ENCODE measurements around the gene ACTMAP.

ACTMAP gene

DNA sequence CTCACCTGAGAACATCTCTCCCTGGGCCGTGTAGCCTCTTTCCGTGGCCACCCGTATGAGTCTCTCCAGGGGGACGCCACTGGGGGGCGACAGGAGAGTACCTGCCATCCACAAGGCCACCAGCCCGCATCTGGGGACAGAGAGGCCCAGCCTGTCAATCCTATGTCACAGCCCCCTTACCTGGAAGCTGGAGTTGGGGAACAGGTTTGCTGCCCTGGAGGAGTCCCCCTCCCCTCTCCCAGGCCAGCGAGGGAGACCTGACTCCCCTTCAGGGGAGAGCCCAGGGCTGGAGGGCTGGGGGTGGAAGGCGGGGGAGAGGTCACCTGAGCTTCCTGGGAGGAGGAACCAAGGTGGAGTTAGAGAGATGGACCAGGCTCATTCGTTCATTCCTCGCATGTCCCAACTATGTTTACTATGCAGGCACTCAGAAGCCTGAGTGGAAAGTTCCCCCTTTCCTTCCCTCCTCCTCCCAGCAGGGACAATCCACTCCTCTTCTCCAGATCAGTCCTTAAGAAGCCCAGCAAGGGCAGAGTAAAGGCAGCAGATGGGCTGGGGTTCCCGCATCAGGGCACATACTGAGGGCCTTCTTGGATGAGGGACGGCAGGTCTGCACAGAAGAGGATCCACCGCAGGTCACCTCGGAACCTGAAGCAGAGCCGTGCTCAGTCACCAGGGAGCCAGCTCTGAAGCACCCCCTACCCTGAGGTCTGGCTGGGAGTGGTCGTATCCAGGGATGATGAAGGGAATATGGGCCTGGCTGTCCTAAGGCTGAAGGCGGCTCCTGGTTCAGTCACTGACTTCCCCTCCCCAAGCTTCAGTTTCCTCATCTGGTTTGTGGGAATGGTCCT is 5.5 kb downstream of the ACTMAP start (continued):
- TF ChIP-seq, protein P1, sequence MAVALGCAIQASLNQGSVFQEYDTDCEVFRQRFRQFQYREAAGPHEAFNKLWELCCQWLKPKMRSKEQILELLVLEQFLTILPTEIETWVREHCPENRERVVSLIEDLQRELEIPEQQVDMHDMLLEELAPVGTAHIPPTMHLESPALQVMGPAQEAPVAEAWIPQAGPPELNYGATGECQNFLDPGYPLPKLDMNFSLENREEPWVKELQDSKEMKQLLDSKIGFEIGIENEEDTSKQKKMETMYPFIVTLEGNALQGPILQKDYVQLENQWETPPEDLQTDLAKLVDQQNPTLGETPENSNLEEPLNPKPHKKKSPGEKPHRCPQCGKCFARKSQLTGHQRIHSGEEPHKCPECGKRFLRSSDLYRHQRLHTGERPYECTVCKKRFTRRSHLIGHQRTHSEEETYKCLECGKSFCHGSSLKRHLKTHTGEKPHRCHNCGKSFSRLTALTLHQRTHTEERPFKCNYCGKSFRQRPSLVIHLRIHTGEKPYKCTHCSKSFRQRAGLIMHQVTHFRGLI (tag by site-specific recombination; IDR thresholded peaks at IDR 0.05), result 0 out of 2 replicates have a peak, but pooled peaks have one; percentile 13
- TF ChIP-seq GLIS2 (tag by site-specific recombination; IDR thresholded peaks at IDR 0.05) (peak; percentile 56), ZNF248 (tag by site-specific recombination; IDR thresholded peaks at IDR 0.05) (no peak), IKZF3 (tag by site-specific recombination; IDR thresholded peaks at IDR 0.05) (peak; percentile 48)
- TF ChIP-seq, protein P2, sequence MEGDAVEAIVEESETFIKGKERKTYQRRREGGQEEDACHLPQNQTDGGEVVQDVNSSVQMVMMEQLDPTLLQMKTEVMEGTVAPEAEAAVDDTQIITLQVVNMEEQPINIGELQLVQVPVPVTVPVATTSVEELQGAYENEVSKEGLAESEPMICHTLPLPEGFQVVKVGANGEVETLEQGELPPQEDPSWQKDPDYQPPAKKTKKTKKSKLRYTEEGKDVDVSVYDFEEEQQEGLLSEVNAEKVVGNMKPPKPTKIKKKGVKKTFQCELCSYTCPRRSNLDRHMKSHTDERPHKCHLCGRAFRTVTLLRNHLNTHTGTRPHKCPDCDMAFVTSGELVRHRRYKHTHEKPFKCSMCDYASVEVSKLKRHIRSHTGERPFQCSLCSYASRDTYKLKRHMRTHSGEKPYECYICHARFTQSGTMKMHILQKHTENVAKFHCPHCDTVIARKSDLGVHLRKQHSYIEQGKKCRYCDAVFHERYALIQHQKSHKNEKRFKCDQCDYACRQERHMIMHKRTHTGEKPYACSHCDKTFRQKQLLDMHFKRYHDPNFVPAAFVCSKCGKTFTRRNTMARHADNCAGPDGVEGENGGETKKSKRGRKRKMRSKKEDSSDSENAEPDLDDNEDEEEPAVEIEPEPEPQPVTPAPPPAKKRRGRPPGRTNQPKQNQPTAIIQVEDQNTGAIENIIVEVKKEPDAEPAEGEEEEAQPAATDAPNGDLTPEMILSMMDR (tag by site-specific recombination; IDR thresholded peaks at IDR 0.05), result peak; percentile 68
- TF ChIP-seq, protein P3, sequence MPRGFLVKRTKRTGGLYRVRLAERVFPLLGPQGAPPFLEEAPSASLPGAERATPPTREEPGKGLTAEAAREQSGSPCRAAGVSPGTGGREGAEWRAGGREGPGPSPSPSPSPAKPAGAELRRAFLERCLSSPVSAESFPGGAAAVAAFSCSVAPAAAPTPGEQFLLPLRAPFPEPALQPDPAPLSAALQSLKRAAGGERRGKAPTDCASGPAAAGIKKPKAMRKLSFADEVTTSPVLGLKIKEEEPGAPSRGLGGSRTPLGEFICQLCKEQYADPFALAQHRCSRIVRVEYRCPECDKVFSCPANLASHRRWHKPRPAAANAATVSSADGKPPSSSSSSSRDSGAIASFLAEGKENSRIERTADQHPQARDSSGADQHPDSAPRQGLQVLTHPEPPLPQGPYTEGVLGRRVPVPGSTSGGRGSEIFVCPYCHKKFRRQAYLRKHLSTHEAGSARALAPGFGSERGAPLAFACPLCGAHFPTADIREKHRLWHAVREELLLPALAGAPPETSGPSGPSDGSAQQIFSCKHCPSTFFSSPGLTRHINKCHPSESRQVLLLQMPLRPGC (tag by site-specific recombination; IDR thresholded peaks at IDR 0.05), result no peak

DNA sequence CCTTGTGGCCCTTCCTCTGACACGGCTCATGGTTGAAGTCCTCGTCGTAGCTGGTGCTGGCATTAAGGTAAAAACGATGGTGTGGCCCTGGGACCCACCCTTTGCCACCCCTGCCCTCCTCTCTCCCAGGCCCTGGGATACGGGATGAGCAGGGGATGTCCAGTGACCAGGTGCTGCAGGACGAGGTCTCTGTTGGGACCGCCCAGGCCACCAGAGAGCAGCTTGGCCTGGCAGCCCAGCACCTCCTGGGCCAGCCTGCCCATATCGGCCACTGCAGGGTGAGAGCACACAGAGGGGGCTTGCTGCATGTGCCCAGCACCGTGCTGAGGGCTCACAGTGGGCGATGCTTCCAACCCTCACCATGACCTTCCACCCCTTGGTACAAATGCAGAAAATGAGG is 6.4 kb downstream of the ACTMAP start:
- CTCF ChIA-PET, result interaction anchor here (0.6 to 3.3 kb wide), 13 partner anchors 10 to 1658 kb away, joined by 3 to 23 read pairs (median 4); partner anchors contain the start of gene RAB4B
- Histone ChIP-seq H3K4me1 (ENCODE audit: control insufficient read depth, insufficient read depth, low read length) (peaks cover 3% of the 10 kb centered on the region; the same call in 1 of the 2 replicates), H3K9me3 (ENCODE audit: control insufficient read depth, insufficient read depth, low read depth, low read length) (no peaks in the 10 kb centered on the region), H3K27ac (ENCODE audit: extremely low read depth, low read depth, low read length) (no peak overlapping the region), H3K4me3 (ENCODE audit: low read depth, low read length) (no peak overlapping the region), H3K36me3 (ENCODE audit: control insufficient read depth in 2 of 2, insufficient read depth in 1 of 2, low read length in 2 of 2) (peaks cover 58 to 59% of the 10 kb centered on the region in 2 experiments; a peak in 2 of 3 replicates)
- POLR2A ChIA-PET, result interaction anchor here (0.8 to 4.3 kb wide), 8 partner anchors 16 to 401 kb away, joined by 3 to 30 read pairs (median 6); partner anchors contain the start of genes COQ8B, EGLN2, ITPKC and NUMBL
- TF ChIP-seq SCRT1 (tag by site-specific recombination; IDR thresholded peaks at IDR 0.05; ENCODE audit: borderline replicate concordance) (no peak), ZNF843 (tag by site-specific recombination; IDR thresholded peaks at IDR 0.05) (no peak), ZNF544 (tag by site-specific recombination; IDR thresholded peaks at IDR 0.05) (no peak), ZNF121 (tag by site-specific recombination; IDR thresholded peaks at IDR 0.05) (no peak), ZSCAN16 (tag by site-specific recombination; IDR thresholded peaks at IDR 0.05) (no peak), ZNF423 (tag by site-specific recombination; IDR thresholded peaks at IDR 0.05) (no peak), SETDB1 (IDR thresholded peaks at IDR 0.05; ENCODE audit: insufficient read length, low read length) (no peak), ZNF830 (tag by site-specific recombination; IDR thresholded peaks at IDR 0.05; ENCODE audit: low read depth) (no peak), GLI4 (tag by site-specific recombination; IDR thresholded peaks at IDR 0.05) (no peak)
- TF ChIP-seq, protein P4, sequence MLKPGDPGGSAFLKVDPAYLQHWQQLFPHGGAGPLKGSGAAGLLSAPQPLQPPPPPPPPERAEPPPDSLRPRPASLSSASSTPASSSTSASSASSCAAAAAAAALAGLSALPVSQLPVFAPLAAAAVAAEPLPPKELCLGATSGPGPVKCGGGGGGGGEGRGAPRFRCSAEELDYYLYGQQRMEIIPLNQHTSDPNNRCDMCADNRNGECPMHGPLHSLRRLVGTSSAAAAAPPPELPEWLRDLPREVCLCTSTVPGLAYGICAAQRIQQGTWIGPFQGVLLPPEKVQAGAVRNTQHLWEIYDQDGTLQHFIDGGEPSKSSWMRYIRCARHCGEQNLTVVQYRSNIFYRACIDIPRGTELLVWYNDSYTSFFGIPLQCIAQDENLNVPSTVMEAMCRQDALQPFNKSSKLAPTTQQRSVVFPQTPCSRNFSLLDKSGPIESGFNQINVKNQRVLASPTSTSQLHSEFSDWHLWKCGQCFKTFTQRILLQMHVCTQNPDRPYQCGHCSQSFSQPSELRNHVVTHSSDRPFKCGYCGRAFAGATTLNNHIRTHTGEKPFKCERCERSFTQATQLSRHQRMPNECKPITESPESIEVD (tag by site-specific recombination; IDR thresholded peaks at IDR 0.05), result no peak
- TF ChIP-seq, protein P5, sequence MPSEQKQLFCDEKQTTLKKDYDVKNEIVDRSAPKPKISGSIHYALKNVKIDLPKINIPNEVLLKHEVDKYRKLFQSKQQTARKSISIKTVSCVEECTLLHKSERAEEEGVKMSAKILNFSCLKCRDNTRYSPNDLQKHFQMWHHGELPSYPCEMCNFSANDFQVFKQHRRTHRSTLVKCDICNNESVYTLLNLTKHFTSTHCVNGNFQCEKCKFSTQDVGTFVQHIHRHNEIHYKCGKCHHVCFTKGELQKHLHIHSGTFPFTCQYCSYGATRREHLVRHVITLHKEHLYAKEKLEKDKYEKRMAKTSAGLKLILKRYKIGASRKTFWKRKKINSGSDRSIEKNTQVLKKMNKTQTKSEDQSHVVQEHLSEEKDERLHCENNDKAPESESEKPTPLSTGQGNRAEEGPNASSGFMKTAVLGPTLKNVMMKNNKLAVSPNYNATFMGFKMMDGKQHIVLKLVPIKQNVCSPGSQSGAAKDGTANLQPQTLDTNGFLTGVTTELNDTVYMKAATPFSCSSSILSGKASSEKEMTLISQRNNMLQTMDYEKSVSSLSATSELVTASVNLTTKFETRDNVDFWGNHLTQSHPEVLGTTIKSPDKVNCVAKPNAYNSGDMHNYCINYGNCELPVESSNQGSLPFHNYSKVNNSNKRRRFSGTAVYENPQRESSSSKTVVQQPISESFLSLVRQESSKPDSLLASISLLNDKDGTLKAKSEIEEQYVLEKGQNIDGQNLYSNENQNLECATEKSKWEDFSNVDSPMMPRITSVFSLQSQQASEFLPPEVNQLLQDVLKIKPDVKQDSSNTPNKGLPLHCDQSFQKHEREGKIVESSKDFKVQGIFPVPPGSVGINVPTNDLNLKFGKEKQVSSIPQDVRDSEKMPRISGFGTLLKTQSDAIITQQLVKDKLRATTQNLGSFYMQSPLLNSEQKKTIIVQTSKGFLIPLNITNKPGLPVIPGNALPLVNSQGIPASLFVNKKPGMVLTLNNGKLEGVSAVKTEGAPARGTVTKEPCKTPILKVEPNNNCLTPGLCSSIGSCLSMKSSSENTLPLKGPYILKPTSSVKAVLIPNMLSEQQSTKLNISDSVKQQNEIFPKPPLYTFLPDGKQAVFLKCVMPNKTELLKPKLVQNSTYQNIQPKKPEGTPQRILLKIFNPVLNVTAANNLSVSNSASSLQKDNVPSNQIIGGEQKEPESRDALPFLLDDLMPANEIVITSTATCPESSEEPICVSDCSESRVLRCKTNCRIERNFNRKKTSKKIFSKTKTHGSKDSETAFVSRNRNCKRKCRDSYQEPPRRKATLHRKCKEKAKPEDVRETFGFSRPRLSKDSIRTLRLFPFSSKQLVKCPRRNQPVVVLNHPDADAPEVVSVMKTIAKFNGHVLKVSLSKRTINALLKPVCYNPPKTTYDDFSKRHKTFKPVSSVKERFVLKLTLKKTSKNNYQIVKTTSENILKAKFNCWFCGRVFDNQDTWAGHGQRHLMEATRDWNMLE (tag by site-specific recombination; conservative IDR thresholded peaks at IDR 0.05; ENCODE audit: low read depth), result no peak
- TF ChIP-seq, protein P6, sequence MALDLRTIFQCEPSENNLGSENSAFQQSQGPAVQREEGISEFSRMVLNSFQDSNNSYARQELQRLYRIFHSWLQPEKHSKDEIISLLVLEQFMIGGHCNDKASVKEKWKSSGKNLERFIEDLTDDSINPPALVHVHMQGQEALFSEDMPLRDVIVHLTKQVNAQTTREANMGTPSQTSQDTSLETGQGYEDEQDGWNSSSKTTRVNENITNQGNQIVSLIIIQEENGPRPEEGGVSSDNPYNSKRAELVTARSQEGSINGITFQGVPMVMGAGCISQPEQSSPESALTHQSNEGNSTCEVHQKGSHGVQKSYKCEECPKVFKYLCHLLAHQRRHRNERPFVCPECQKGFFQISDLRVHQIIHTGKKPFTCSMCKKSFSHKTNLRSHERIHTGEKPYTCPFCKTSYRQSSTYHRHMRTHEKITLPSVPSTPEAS (tag by site-specific recombination; IDR thresholded peaks at IDR 0.05), result no peak
- TF ChIP-seq, protein P7, sequence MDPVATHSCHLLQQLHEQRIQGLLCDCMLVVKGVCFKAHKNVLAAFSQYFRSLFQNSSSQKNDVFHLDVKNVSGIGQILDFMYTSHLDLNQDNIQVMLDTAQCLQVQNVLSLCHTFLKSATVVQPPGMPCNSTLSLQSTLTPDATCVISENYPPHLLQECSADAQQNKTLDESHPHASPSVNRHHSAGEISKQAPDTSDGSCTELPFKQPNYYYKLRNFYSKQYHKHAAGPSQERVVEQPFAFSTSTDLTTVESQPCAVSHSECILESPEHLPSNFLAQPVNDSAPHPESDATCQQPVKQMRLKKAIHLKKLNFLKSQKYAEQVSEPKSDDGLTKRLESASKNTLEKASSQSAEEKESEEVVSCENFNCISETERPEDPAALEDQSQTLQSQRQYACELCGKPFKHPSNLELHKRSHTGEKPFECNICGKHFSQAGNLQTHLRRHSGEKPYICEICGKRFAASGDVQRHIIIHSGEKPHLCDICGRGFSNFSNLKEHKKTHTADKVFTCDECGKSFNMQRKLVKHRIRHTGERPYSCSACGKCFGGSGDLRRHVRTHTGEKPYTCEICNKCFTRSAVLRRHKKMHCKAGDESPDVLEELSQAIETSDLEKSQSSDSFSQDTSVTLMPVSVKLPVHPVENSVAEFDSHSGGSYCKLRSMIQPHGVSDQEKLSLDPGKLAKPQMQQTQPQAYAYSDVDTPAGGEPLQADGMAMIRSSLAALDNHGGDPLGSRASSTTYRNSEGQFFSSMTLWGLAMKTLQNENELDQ (tag by site-specific recombination; IDR thresholded peaks at IDR 0.05; ENCODE audit: low read depth), result no peak
